Thyroid gland (tissue), 4 donors: ENCODE data around the gene FBXL22.

Experiments used
- CTCF ChIP-seq, 6 experiments: fragments of 200-600 bp in 3 of 6; fragments of 450-650 bp in 3 of 6; sonication (generic) in 3 of 6; IDR thresholded peaks; one replicate each; pipeline ENCODE4 v1.5.1; 2016 to 2019; ENCODE audit warnings: antibody characterized with exemption in 6 of 6, mild to moderate bottlenecking in 2 of 6, inconsistent platforms in 1 of 6, moderate library complexity in 1 of 6
- POLR2A ChIP-seq, 2 donors: fragments of 450-650 bp; IDR thresholded peaks; one replicate each; pipeline ENCODE4 v1.6.1; 2017; ENCODE audit warnings: antibody characterized with exemption in 2 of 2, mild to moderate bottlenecking in 2 of 2, moderate library complexity in 1 of 2

GRCh38 chr15:63553388-63553791 lies 43.8 kb upstream of the FBXL22 start:
- TF ChIP-seq CTCF (IDR thresholded peaks at IDR 0.05): no peak
- peak in 1 of 2 donors; percentile 28 for TF ChIP-seq POLR2A (IDR thresholded peaks at IDR 0.05)
